SK-N-SH (cell line): Measurements from ENCODE around the gene ADAP1.

Experiments used
- GABPA ChIP-seq: IDR thresholded peaks from 2 replicates; pipeline ENCODE4 v1.4.0; 2012; ENCODE audit warnings: low read depth, mild to moderate bottlenecking
- MXI1 ChIP-seq: IDR thresholded peaks from 2 replicates; pipeline ENCODE4 v1.6.1; 2012; ENCODE audit warnings: mild to moderate bottlenecking, low read depth, low read length, improper control_type of control experiment
- POLR2AphosphoS5 ChIP-seq: IDR thresholded peaks from 2 replicates; pipeline ENCODE4 v1.6.1; 2012; ENCODE audit warnings: low read depth, low read length
- RAD21 ChIP-seq: IDR thresholded peaks from 2 replicates; pipeline ENCODE4 v1.6.1; 2012; ENCODE audit warnings: mild to moderate bottlenecking, low read length
- TF ChIP-seq, protein P1 (sequence below): fragments of 200-600 bp; sonication (generic); IDR thresholded peaks from 2 replicates; pipeline ENCODE4 v1.6.1; 2017; ENCODE audit warnings: antibody characterized with exemption, mild to moderate bottlenecking, moderate library complexity
- TF ChIP-seq, protein P2 (sequence below): IDR thresholded peaks from 2 replicates; pipeline ENCODE4 v1.4.0; 2012; ENCODE audit warnings: low read depth
- TF ChIP-seq, protein P3 (sequence below): IDR thresholded peaks from 2 replicates; pipeline ENCODE4; 2012

DNA sequence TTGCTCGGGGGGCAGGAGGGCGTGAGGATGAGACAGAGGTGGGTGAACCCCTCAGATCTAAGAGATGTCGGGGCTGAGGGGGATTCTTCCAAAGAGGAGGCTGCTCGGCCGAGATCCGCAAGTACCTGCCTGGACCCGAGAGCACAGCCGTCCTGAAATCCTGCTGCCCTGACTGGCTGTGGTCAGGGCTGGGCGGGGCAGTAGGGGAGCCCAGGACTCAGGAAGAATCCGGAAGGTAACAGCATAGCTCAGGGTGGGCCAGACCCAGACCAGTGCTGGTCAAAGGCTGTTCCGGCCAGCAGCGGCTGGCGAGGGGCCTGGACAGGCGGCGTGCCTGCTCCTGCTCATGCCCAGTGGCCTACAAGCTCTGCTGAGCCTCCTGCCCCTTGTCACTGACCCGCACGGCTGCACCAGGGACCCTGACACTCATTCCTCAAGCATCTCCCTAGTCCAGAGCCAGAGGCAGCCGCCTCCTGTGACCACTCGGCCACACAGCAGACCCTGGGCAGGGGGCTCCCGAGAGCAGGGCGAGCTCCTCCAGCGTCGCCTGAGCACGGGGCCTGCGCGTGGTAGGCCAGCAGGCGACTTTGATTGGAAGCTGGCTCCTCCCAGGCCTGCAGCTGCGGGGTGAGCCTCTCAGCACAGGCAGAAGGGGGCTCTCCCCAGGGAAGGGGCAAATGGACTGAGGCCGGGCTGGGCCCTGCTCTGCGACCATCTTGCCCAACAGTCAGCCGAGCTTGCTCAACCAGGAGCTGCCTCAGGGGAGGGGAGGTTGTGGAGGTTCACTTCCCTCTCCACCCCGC lies 3.1 kb upstream of the ADAP1 start:
- TF ChIP-seq, protein P1, sequence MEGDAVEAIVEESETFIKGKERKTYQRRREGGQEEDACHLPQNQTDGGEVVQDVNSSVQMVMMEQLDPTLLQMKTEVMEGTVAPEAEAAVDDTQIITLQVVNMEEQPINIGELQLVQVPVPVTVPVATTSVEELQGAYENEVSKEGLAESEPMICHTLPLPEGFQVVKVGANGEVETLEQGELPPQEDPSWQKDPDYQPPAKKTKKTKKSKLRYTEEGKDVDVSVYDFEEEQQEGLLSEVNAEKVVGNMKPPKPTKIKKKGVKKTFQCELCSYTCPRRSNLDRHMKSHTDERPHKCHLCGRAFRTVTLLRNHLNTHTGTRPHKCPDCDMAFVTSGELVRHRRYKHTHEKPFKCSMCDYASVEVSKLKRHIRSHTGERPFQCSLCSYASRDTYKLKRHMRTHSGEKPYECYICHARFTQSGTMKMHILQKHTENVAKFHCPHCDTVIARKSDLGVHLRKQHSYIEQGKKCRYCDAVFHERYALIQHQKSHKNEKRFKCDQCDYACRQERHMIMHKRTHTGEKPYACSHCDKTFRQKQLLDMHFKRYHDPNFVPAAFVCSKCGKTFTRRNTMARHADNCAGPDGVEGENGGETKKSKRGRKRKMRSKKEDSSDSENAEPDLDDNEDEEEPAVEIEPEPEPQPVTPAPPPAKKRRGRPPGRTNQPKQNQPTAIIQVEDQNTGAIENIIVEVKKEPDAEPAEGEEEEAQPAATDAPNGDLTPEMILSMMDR, result no peak
- TF ChIP-seq RAD21 (no peak), POLR2AphosphoS5 (no peak), MXI1 (no peak), GABPA (no peak)
- TF ChIP-seq, protein P2, sequence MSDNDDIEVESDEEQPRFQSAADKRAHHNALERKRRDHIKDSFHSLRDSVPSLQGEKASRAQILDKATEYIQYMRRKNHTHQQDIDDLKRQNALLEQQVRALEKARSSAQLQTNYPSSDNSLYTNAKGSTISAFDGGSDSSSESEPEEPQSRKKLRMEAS, result no peak
- TF ChIP-seq, protein P3, sequence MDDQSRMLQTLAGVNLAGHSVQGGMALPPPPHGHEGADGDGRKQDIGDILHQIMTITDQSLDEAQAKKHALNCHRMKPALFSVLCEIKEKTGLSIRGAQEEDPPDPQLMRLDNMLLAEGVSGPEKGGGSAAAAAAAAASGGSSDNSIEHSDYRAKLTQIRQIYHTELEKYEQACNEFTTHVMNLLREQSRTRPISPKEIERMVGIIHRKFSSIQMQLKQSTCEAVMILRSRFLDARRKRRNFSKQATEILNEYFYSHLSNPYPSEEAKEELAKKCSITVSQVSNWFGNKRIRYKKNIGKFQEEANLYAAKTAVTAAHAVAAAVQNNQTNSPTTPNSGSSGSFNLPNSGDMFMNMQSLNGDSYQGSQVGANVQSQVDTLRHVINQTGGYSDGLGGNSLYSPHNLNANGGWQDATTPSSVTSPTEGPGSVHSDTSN, result no peak
